K562 (cell line): ENCODE measurements around the gene C17orf50. TPM values are rescaled to one million over a fixed set of nuclear protein-coding genes. Genes with fewer than 3 reads are reported as not detected.

Experiments used
- ATAC-seq: fragments of 200-7000 bp; cut with Tn5 transposase; 3 replicates; pipeline ENCODE4 v1.9.1; 2020; ENCODE audit warnings: moderate library complexity
- BruUV-seq: library from RNA; stranded (reverse); fragments of 400-500 nt; replicated peaks from 2 replicates; lab custom pipeline; 2021; lab: Mats Ljungman, UMichigan
- CTCF ChIA-PET: fragments of 300-600 bp; formaldehyde crosslinking; extraction: SDS; loops from one replicate; lab custom pipeline; 2021; ENCODE audit warnings: low intra/inter-chr PET ratio; lab: Yijun Ruan, JAX
- POLR2A ChIA-PET: fragments of 300-600, 350-650 bp; sonication (Branson Sonifier 250); formaldehyde crosslinking; extraction: SDS; loops from one replicate; lab custom pipeline; 2021; ENCODE audit warnings: antibody characterized with exemption, inconsistent platforms; lab: Yijun Ruan, JAX
- DNase-seq, 4 experiments: peaks; one replicate each; pipeline versions ENCODE4 v3.0.0 to v3.0.0-alpha.2; 2011 to 2018; ENCODE audit warnings: low spot score in 3 of 4, mixed read lengths in 3 of 4; ENCODE audit errors: extremely low read depth in 1 of 4
- FAIRE-seq: peaks from 2 replicates; lab custom pipeline; 2011; peaks lifted over from hg19 to GRCh38; lab: Jason Lieb, UNC
- H2AFZ ChIP-seq: 2 replicates; pipeline ENCODE4 v1.6.0; 2011; ENCODE audit warnings: low read depth, low read length, control low read depth, inconsistent platforms
- H3K27ac ChIP-seq: fragments of 200-600 bp; 3 replicates; pipeline ENCODE4 v1.8.0; 2011; ENCODE audit warnings: low read depth, mild to moderate bottlenecking, control low read depth, inconsistent platforms, low read length, moderate library complexity, mixed read lengths; ENCODE audit errors: extremely low read depth
- H3K27me3 ChIP-seq, 2 experiments: fragments of 300-600 bp in 1 of 2; 2 replicates in 1 of 2; 3 replicates in 1 of 2; pipeline versions ENCODE4 v1.6.0 to v1.8.0; 2011; ENCODE audit warnings: inconsistent platforms in 2 of 2, low read length in 2 of 2, mild to moderate bottlenecking in 1 of 2, mixed read lengths in 1 of 2, moderate library complexity in 1 of 2; ENCODE audit not compliant: control insufficient read depth in 2 of 2, insufficient read depth in 2 of 2
- H3K36me3 ChIP-seq: fragments of 300-600 bp; 3 replicates; pipeline ENCODE4 v1.8.0; 2011; ENCODE audit warnings: mild to moderate bottlenecking, low read length, inconsistent platforms; ENCODE audit not compliant: control insufficient read depth, insufficient read depth
- H3K4me1 ChIP-seq, 2 experiments: fragments of 200-600 bp in 1 of 2; replicated peaks in 1 of 2; 2 replicates in 1 of 2; 3 replicates in 1 of 2; pipeline versions ENCODE4 v1.5.1 to v1.8.0; 2011; ENCODE audit warnings: inconsistent platforms in 2 of 2, low read length in 2 of 2, mild to moderate bottlenecking in 1 of 2, mixed read lengths in 1 of 2, moderate library complexity in 1 of 2; ENCODE audit not compliant: control insufficient read depth in 2 of 2, insufficient read depth in 2 of 2
- H3K4me2 ChIP-seq: 2 replicates; pipeline ENCODE4 v1.6.1; 2011; ENCODE audit warnings: low read length, control low read depth, inconsistent platforms, mixed read lengths; ENCODE audit not compliant: insufficient read depth
- H3K4me3 ChIP-seq: fragments of 200-600 bp; sonication (generic), shearing (Covaris generic); 2 replicates; pipeline ENCODE4 v1.5.1; 2016; ENCODE audit warnings: control low read depth, inconsistent platforms
- H3K79me2 ChIP-seq: fragments of 200-600 bp; 3 replicates; pipeline ENCODE4 v1.8.0; 2011; ENCODE audit warnings: low read length, inconsistent platforms; ENCODE audit not compliant: control insufficient read depth, insufficient read depth
- H3K9ac ChIP-seq, 2 experiments: 2 replicates each; pipeline versions ENCODE4 v1.6.0 to v1.6.1; 2011; ENCODE audit warnings: low read depth in 2 of 2, low read length in 2 of 2, control low read depth in 1 of 2, inconsistent platforms in 1 of 2, mild to moderate bottlenecking in 1 of 2, mixed read lengths in 1 of 2; ENCODE audit not compliant: insufficient read depth in 1 of 2
- H3K9me1 ChIP-seq: one replicate; pipeline ENCODE4 v1.6.0; 2011; ENCODE audit warnings: inconsistent platforms, mild to moderate bottlenecking, low read length, moderate library complexity; ENCODE audit not compliant: control insufficient read depth, insufficient read depth
- H3K9me3 ChIP-seq: replicated peaks from 2 replicates; pipeline ENCODE4 v1.5.1; 2011; ENCODE audit warnings: low read depth, low read length, inconsistent platforms; ENCODE audit not compliant: control insufficient read depth, insufficient read depth
- H4K20me1 ChIP-seq: replicated peaks from 2 replicates; pipeline ENCODE4 v1.6.1; 2011; ENCODE audit warnings: low read length, inconsistent platforms, mixed read lengths; ENCODE audit not compliant: control insufficient read depth, insufficient read depth
- SIN3A ChIP-seq, 2 experiments: fragments of 150-350 bp in 1 of 2; IDR thresholded peaks; 2 replicates each; pipeline ENCODE4 v1.6.1; 2011 to 2016; ENCODE audit warnings: borderline replicate concordance in 2 of 2, low read depth in 2 of 2, low read length in 2 of 2, mild to moderate bottlenecking in 2 of 2, moderate library complexity in 2 of 2; ENCODE audit not compliant: control insufficient read depth in 1 of 2
- ZNF436 ChIP-seq: fragments of 250-450, 450-650 bp; sonication (Bioruptor Pico); formaldehyde crosslinking; IDR thresholded peaks from 2 replicates; pipeline ENCODE4 v1.7.0; 2020; ENCODE audit warnings: mild to moderate bottlenecking
- WGBS: fragments of 100-300 bp; shearing (Covaris generic); methylation state at CpG from one replicate; pipeline ENCODE4 v1.1.6; 2016; ENCODE audit warnings: low coverage, mixed read lengths; ENCODE audit not compliant: insufficient coverage; ENCODE audit errors: missing lambda C conversion rate; 5-methylcytosine and 5-hydroxymethylcytosine counted together
- in situ Hi-C: fragments of 300-500 bp; cut with MboI; formaldehyde crosslinking; loops from 4 replicates; pipeline ENCODE4 v1.15.0; 2018; ENCODE audit warnings: inconsistent platforms, mixed read lengths
- intact Hi-C: fragments of 100-400 bp; cut with micrococcal nuclease; formaldehyde crosslinking; loops from 2 replicates; pipeline ENCODE4 v1.14.2; 2022
- polyA plus RNA-seq, 8 experiments: library from polyadenylated mRNA; depleted of rRNA in 4 of 8; stranded (reverse) in 5 of 8; unstranded in 3 of 8; fragments of >200 nt; fragmentation: Nextera tagmentation in 2 of 8; fragmentation: Illumina TruSeq in 1 of 8; extraction: Ambion mirVana in 2 of 8; extraction: Trizol in 1 of 8; gene quantifications; 2 replicates each; pipeline versions ENCODE4 v1.2.1 to v1.2.3, GENCODE V29; 2011 to 2014; ENCODE audit warnings: inconsistent platforms in 1 of 8, missing spikeins in 1 of 8
- total RNA-seq, 7 experiments: library from RNA; depleted of rRNA in 6 of 7; stranded (reverse); fragments of >200 nt in 6 of 7; fragmentation: Illumina TruSeq in 2 of 7; extraction: Trizol in 2 of 7; gene quantifications; 2 replicates each; pipeline versions ENCODE4 v1.2.1 to v1.2.3, GENCODE V29; 2011 to 2021; ENCODE audit warnings: low replicate concordance in 1 of 7
- TF ChIP-seq, protein P1 (sequence below): fragments of 250-450 bp; sonication (Bioruptor Pico); IDR thresholded peaks from 2 replicates; pipeline ENCODE4 v1.8.0; 2022; ENCODE audit warnings: inconsistent platforms, mild to moderate bottlenecking, moderate library complexity, borderline replicate concordance
- TF ChIP-seq, protein P2 (sequence below): sonication (generic); formaldehyde crosslinking; IDR thresholded peaks from 2 replicates; pipeline ENCODE4 v1.8.0; 2022; ENCODE audit warnings: mild to moderate bottlenecking, missing genetic modification reagents
- TF ChIP-seq, protein P3 (sequence below): sonication (generic); formaldehyde crosslinking; IDR thresholded peaks from 2 replicates; pipeline ENCODE4 v1.8.0; 2022; ENCODE audit warnings: mild to moderate bottlenecking, missing genetic modification reagents
- TF ChIP-seq, protein P4 (sequence below): fragments of 450-650 bp; IDR thresholded peaks from 2 replicates; pipeline ENCODE4 v1.6.1; 2016; ENCODE audit warnings: mild to moderate bottlenecking, moderate library complexity

C17orf50 gene
- total and polyA plus RNA-seq, 9 of the 15 experiments (the other 6 are each of a cell fraction or from before 2014, with no cell fraction given) = not detected

DNA sequence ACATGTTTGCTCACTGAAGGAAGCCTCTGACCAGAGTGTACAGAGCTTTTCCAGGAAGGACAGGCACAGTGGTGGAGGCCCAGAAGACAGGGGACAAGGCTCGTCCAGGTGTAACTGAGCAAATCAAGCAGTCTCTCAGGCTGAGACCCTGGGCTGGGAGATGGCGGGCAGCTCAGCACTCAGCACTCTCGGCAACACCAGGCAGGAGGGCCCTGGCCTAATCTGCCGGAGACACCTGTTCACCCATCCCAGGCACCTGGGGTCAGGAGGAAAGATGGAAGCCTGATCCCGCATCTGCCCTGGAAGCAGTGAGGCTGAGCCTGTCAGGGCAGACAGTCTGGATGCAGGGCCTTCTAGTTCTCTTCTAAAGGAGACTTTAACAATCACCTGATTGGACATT lies 24.5 kb upstream of the C17orf50 start:
- Histone ChIP-seq H3K4me1 (peaks cover under 1 to 21% of the 10 kb centered on the region in 2 experiments; a peak in 3 of 5 replicates), H3K4me3 (no peak overlapping the region), H2AFZ (no peak overlapping the region), H3K9me1 (no peaks in the 10 kb centered on the region), H3K27ac (no peak overlapping the region), H4K20me1 (peaks cover 3% of the 10 kb centered on the region), H3K79me2 (no peaks in the 10 kb centered on the region), H3K9ac (no peak overlapping the region), H3K36me3 (no peaks in the 10 kb centered on the region), H3K4me2 (no peak overlapping the region), H3K9me3 (no peaks in the 10 kb centered on the region), H3K27me3 (peaks cover 33 to 68% of the 10 kb centered on the region in 2 experiments)
- no TSS peak for BruUV-seq
- 6% methylated on average over 5 of the region's 5 CpGs for WGBS
- DNase-seq = no peak
- no peak for FAIRE-seq
- in situ Hi-C loops = loop anchor here (25.0 kb wide), 1 partner anchor 1299 kb away; no protein-coding TSS in a partner anchor
- CTCF ChIA-PET = no interaction called here
- intact Hi-C loops = no loop called here
- TF ChIP-seq ZNF436 (CRISPR knock-in tag) = no peak
- TF ChIP-seq, protein P1, sequence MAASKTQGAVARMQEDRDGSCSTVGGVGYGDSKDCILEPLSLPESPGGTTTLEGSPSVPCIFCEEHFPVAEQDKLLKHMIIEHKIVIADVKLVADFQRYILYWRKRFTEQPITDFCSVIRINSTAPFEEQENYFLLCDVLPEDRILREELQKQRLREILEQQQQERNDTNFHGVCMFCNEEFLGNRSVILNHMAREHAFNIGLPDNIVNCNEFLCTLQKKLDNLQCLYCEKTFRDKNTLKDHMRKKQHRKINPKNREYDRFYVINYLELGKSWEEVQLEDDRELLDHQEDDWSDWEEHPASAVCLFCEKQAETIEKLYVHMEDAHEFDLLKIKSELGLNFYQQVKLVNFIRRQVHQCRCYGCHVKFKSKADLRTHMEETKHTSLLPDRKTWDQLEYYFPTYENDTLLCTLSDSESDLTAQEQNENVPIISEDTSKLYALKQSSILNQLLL (CRISPR knock-in tag) = no peak
- TF ChIP-seq, protein P2, sequence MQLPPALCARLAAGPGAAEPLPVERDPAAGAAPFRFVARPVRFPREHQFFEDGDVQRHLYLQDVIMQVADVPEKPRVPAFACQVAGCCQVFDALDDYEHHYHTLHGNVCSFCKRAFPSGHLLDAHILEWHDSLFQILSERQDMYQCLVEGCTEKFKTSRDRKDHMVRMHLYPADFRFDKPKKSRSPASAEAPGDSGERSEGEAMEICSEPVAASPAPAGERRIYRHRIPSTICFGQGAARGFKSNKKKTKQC = no peak
- TF ChIP-seq, protein P3, sequence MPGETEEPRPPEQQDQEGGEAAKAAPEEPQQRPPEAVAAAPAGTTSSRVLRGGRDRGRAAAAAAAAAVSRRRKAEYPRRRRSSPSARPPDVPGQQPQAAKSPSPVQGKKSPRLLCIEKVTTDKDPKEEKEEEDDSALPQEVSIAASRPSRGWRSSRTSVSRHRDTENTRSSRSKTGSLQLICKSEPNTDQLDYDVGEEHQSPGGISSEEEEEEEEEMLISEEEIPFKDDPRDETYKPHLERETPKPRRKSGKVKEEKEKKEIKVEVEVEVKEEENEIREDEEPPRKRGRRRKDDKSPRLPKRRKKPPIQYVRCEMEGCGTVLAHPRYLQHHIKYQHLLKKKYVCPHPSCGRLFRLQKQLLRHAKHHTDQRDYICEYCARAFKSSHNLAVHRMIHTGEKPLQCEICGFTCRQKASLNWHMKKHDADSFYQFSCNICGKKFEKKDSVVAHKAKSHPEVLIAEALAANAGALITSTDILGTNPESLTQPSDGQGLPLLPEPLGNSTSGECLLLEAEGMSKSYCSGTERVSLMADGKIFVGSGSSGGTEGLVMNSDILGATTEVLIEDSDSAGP (CRISPR knock-in tag) = no peak
- TF ChIP-seq, protein P4, sequence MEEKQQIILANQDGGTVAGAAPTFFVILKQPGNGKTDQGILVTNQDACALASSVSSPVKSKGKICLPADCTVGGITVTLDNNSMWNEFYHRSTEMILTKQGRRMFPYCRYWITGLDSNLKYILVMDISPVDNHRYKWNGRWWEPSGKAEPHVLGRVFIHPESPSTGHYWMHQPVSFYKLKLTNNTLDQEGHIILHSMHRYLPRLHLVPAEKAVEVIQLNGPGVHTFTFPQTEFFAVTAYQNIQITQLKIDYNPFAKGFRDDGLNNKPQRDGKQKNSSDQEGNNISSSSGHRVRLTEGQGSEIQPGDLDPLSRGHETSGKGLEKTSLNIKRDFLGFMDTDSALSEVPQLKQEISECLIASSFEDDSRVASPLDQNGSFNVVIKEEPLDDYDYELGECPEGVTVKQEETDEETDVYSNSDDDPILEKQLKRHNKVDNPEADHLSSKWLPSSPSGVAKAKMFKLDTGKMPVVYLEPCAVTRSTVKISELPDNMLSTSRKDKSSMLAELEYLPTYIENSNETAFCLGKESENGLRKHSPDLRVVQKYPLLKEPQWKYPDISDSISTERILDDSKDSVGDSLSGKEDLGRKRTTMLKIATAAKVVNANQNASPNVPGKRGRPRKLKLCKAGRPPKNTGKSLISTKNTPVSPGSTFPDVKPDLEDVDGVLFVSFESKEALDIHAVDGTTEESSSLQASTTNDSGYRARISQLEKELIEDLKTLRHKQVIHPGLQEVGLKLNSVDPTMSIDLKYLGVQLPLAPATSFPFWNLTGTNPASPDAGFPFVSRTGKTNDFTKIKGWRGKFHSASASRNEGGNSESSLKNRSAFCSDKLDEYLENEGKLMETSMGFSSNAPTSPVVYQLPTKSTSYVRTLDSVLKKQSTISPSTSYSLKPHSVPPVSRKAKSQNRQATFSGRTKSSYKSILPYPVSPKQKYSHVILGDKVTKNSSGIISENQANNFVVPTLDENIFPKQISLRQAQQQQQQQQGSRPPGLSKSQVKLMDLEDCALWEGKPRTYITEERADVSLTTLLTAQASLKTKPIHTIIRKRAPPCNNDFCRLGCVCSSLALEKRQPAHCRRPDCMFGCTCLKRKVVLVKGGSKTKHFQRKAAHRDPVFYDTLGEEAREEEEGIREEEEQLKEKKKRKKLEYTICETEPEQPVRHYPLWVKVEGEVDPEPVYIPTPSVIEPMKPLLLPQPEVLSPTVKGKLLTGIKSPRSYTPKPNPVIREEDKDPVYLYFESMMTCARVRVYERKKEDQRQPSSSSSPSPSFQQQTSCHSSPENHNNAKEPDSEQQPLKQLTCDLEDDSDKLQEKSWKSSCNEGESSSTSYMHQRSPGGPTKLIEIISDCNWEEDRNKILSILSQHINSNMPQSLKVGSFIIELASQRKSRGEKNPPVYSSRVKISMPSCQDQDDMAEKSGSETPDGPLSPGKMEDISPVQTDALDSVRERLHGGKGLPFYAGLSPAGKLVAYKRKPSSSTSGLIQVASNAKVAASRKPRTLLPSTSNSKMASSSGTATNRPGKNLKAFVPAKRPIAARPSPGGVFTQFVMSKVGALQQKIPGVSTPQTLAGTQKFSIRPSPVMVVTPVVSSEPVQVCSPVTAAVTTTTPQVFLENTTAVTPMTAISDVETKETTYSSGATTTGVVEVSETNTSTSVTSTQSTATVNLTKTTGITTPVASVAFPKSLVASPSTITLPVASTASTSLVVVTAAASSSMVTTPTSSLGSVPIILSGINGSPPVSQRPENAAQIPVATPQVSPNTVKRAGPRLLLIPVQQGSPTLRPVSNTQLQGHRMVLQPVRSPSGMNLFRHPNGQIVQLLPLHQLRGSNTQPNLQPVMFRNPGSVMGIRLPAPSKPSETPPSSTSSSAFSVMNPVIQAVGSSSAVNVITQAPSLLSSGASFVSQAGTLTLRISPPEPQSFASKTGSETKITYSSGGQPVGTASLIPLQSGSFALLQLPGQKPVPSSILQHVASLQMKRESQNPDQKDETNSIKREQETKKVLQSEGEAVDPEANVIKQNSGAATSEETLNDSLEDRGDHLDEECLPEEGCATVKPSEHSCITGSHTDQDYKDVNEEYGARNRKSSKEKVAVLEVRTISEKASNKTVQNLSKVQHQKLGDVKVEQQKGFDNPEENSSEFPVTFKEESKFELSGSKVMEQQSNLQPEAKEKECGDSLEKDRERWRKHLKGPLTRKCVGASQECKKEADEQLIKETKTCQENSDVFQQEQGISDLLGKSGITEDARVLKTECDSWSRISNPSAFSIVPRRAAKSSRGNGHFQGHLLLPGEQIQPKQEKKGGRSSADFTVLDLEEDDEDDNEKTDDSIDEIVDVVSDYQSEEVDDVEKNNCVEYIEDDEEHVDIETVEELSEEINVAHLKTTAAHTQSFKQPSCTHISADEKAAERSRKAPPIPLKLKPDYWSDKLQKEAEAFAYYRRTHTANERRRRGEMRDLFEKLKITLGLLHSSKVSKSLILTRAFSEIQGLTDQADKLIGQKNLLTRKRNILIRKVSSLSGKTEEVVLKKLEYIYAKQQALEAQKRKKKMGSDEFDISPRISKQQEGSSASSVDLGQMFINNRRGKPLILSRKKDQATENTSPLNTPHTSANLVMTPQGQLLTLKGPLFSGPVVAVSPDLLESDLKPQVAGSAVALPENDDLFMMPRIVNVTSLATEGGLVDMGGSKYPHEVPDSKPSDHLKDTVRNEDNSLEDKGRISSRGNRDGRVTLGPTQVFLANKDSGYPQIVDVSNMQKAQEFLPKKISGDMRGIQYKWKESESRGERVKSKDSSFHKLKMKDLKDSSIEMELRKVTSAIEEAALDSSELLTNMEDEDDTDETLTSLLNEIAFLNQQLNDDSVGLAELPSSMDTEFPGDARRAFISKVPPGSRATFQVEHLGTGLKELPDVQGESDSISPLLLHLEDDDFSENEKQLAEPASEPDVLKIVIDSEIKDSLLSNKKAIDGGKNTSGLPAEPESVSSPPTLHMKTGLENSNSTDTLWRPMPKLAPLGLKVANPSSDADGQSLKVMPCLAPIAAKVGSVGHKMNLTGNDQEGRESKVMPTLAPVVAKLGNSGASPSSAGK = no peak
- TF ChIP-seq SIN3A (IDR thresholded peaks at IDR 0.05; ENCODE audit: borderline replicate concordance in 2 of 2, control insufficient read depth in 1 of 2, low read depth in 2 of 2, low read length in 2 of 2) = no peak
- no peak for ATAC-seq
- POLR2A ChIA-PET = interaction anchor here (1.1 kb wide), 2 partner anchors 13 to 73 kb away, joined by 3 to 4 read pairs; partner anchors contain the start of gene TAF15
